OCI-LY1 (cell line): ENCODE data around the gene TNFRSF11A.

ENCODE experiments used
- CTCF ChIP-seq: fragments of 200-600 bp; sonication (generic), shearing (Covaris generic); IDR thresholded peaks from 2 replicates; pipeline ENCODE4 v1.5.1; 2017; ENCODE audit warnings: mild to moderate bottlenecking, antibody characterized with exemption, low read length, moderate library complexity, mixed read lengths
- EZH2 ChIP-seq: fragments of 200-600 bp; sonication (generic), shearing (Covaris generic); IDR thresholded peaks from 2 replicates; pipeline ENCODE4 v1.8.0; 2017; ENCODE audit warnings: borderline replicate concordance, mixed run types, mild to moderate bottlenecking, antibody characterized with exemption, low read length, moderate library complexity, mixed read lengths

GRCh38 chr18:62339106-62339988, 14.2 kb downstream of the TNFRSF11A start:
- TF ChIP-seq CTCF (no peak), EZH2 (no peak)
